Activated CD8-positive, alpha-beta T cell treated with anti-CD3 and anti-CD28 coated beads for 36 hours (primary cell): ENCODE results near the gene LOXL3. TPM values are rescaled to one million over a fixed set of nuclear protein-coding genes. Genes with fewer than 3 reads are reported as not detected.

Source experiments
- ATAC-seq: fragments of 200-7000 bp; cut with Tn5 transposase; one replicate; pipeline ENCODE4 v1.10.0; 2021; ENCODE audit warnings: mild to moderate bottlenecking, moderate library complexity
- CTCF ChIA-PET: fragments of 350-600 bp; sonication (Branson Sonifier 250); formaldehyde crosslinking; loops from one replicate; lab custom pipeline; 2021; ENCODE audit warnings: antibody characterized with exemption; lab: Charles Lee
- POLR2A ChIA-PET: fragments of 350-600 bp; sonication (Branson Sonifier 250); formaldehyde crosslinking; loops from one replicate; lab custom pipeline; 2021; ENCODE audit warnings: antibody characterized with exemption; lab: Charles Lee
- DNase-seq: peaks from one replicate; pipeline ENCODE4 v3.0.0-alpha.2; 2020
- H3K27ac Mint-ChIP-seq: one replicate; pipeline ENCODE4 v1.8.0; 2021; ENCODE audit warnings: mild to moderate bottlenecking, mixed read lengths
- H3K27me3 Mint-ChIP-seq: one replicate; pipeline ENCODE4 v1.8.0; 2021; ENCODE audit warnings: mixed read lengths
- H3K36me3 Mint-ChIP-seq: one replicate; pipeline ENCODE4 v1.8.0; 2021; ENCODE audit warnings: low read depth, mixed read lengths
- H3K4me1 Mint-ChIP-seq: one replicate; pipeline ENCODE4 v1.8.0; 2021; ENCODE audit warnings: low read depth, mixed read lengths
- H3K4me3 Mint-ChIP-seq: one replicate; pipeline ENCODE4 v1.8.0; 2021; ENCODE audit warnings: mild to moderate bottlenecking, moderate library complexity, mixed read lengths
- H3K9me3 Mint-ChIP-seq: one replicate; pipeline ENCODE4 v1.8.0; 2021; ENCODE audit warnings: mixed read lengths
- intact Hi-C: fragments of 100-400 bp; cut with micrococcal nuclease; formaldehyde crosslinking; loops from one replicate; pipeline ENCODE4 v1.10.0; 2022
- total RNA-seq, 2 experiments: library from RNA; stranded (reverse); gene quantifications; one replicate each; pipeline ENCODE4 v1.2.3, GENCODE V29; 2021
- TF ChIP-seq, protein P1 (sequence below): fragments of 200-600 bp; IDR thresholded peaks from one replicate; pipeline ENCODE4 v1.8.0; 2022; ENCODE audit warnings: antibody characterized with exemption, mild to moderate bottlenecking

The LOXL3 gene
- total RNA-seq, 2 experiments from 2014 or later: 0.38 to 0.60 TPM

DNA sequence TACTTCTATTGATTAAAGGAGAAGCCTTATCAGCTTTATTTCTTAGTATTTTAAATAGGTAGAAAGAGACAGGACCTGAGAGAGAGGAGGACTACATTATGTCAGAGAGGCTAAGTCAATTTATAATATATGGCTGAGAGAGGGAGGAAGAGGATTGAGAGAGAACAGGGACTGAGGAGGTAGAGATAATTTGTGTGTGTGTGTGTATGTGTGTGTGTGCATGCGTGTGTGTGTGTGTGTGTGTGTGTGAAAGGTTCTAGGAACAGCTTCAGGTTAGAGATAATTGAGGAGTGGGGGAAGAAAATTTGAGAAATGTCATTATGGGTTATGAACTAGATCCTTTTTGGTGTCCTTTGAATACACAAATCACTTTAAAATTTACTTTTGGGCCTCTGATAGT lies 15.9 kb upstream of the LOXL3 start:
- DNase-seq (no peak), ATAC-seq (no peak)
- Mint-ChIP-seq H3K27me3 (peaks cover 3% of the 10 kb centered on the region), H3K36me3 (peaks cover 2% of the 10 kb centered on the region), H3K4me3 (no peak overlapping the region), H3K9me3 (no peaks in the 10 kb centered on the region), H3K4me1 (peaks cover 45% of the 10 kb centered on the region), H3K27ac (no peak overlapping the region)
- POLR2A ChIA-PET: interaction anchor here (1.3 to 2.0 kb wide), 2 partner anchors 10 to 14 kb away, joined by 3 to 5 read pairs; no protein-coding TSS in a partner anchor
- TF ChIP-seq, protein P1, sequence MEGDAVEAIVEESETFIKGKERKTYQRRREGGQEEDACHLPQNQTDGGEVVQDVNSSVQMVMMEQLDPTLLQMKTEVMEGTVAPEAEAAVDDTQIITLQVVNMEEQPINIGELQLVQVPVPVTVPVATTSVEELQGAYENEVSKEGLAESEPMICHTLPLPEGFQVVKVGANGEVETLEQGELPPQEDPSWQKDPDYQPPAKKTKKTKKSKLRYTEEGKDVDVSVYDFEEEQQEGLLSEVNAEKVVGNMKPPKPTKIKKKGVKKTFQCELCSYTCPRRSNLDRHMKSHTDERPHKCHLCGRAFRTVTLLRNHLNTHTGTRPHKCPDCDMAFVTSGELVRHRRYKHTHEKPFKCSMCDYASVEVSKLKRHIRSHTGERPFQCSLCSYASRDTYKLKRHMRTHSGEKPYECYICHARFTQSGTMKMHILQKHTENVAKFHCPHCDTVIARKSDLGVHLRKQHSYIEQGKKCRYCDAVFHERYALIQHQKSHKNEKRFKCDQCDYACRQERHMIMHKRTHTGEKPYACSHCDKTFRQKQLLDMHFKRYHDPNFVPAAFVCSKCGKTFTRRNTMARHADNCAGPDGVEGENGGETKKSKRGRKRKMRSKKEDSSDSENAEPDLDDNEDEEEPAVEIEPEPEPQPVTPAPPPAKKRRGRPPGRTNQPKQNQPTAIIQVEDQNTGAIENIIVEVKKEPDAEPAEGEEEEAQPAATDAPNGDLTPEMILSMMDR: no peak
- intact Hi-C loops: no loop called here
- CTCF ChIA-PET: interaction anchor here (3.1 kb wide), 1 partner anchor 17 kb away, joined by 10 read pairs; no protein-coding TSS in a partner anchor

DNA sequence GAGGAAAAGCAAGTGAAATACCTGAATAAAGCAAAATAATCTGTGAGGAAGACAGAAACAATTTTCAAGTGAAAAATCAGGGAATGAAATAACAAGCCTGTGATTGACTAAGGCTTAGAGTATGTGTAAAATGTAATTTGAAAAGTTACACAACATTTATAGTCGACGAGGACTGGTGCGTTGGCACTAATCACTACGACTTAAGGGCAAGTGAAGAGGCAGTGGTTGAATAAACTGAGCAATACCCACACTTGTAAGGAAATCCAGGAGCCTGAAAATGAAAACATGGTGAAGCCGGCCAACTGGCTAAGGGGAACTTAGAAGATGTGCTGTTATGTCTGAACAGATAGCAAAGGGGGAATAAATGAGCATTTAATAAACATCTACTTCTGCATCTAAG lies 14.1 kb upstream of the LOXL3 start:
- ATAC-seq (no peak), DNase-seq (no peak)
- H3K27me3 Mint-ChIP-seq: peaks cover 10% of the 10 kb centered on the region
- no peaks in the 10 kb centered on the region for H3K36me3 Mint-ChIP-seq
- TF ChIP-seq, protein P1: no peak
- H3K4me3 Mint-ChIP-seq: no peak overlapping the region
- no peak overlapping the region for H3K27ac Mint-ChIP-seq
- peaks cover 32% of the 10 kb centered on the region for H3K4me1 Mint-ChIP-seq
- intact Hi-C loops: no loop called here
- CTCF ChIA-PET: interaction anchor here (1.1 to 2.9 kb wide), 5 partner anchors 19 to 176 kb away, joined by 3 to 15 read pairs (median 4); partner anchors contain the start of genes CCDC142 and TTC31
- no peaks in the 10 kb centered on the region for H3K9me3 Mint-ChIP-seq
- POLR2A ChIA-PET: interaction anchor here (0.7 to 2.3 kb wide), 4 partner anchors 11 to 113 kb away, joined by 3 to 11 read pairs (median 6); partner anchors contain the start of genes DOK1, INO80B and LOXL3

DNA sequence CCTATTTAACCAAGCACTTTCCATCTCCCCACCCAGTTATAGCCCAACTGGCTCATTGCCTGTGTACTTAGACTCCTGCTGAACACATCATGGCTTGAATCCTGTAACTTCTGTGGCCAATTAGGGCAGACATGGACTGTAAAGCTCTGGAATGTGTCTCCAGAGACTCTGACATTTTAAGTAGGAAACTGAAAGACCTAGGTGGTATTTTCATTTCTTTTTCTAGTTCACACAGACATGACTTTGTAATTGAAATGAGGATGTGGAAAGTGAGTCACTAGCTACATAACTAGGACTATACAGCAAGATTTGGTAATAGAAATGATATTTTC lies 13.0 kb upstream of the LOXL3 start:
- Mint-ChIP-seq H3K4me3 (peak overlapping the region; percentile 22), H3K4me1 (peaks cover 30% of the 10 kb centered on the region)

DNA sequence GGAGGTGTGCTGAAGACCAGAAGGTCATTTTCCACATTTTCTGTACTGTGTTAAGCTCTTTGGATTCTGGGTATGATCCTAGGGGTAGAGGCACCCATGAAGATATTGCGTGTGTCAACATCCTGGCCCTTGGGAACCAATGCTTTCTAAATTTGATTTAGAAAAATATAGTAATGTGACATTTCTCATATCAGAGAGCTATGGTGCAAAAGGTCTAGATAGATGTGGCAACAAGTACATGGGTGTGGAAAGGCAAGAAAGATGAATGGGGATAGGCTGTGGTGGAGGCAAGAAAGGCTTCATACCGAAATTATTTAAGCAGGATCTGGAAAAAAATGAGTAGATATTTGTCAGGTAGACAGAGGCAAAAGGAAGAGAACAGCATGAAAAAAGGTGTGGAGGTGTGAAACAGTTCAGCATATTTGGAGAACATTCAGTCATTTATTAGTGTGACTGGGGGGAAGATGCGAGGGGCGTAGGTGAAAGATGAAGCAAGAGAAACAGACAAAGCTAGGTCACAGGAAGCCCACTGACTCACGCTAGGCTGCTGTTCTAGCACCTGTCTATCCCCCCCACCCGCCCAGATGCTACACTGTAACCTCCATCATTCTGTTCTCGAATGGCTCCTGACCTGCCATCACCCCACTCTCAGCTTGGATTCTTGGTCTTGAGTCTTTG lies 12.5 kb upstream of the LOXL3 start:
- H3K9me3 Mint-ChIP-seq: no peaks in the 10 kb centered on the region
- H3K36me3 Mint-ChIP-seq: no peaks in the 10 kb centered on the region
- peak; percentile 52 for ATAC-seq
- H3K4me3 Mint-ChIP-seq: peak overlapping the region; percentile 22
- POLR2A ChIA-PET: interaction anchor here (0.7 to 2.3 kb wide), 7 partner anchors 9 to 94 kb away, joined by 3 to 11 read pairs (median 4); partner anchors contain the start of genes DOK1, LOXL3, MRPL53 and TLX2
- H3K27me3 Mint-ChIP-seq: peaks cover 21% of the 10 kb centered on the region
- peak; percentile 51 for DNase-seq
- TF ChIP-seq, protein P1: no peak
- intact Hi-C loops: no loop called here
- CTCF ChIA-PET: interaction anchor here (0.8 to 2.9 kb wide), 6 partner anchors 11 to 34 kb away, joined by 3 to 15 read pairs (median 4); no protein-coding TSS in a partner anchor
- H3K4me1 Mint-ChIP-seq: peaks cover 30% of the 10 kb centered on the region
- peak overlapping the region; percentile 82 for H3K27ac Mint-ChIP-seq

More for the DNA sequence above, 13.0 kb upstream of the LOXL3 start:
- TF ChIP-seq, protein P1: no peak
- ChIA-PET POLR2A (interaction anchor here (0.7 to 2.3 kb wide), 8 partner anchors 10 to 94 kb away, joined by 3 to 11 read pairs (median 4); partner anchors contain the start of genes DOK1, LOXL3, MRPL53 and TLX2), CTCF (interaction anchor here (0.8 to 2.9 kb wide), 9 partner anchors 10 to 175 kb away, joined by 3 to 15 read pairs (median 3); partner anchors contain the start of genes CCDC142 and TTC31)
- H3K9me3 Mint-ChIP-seq: no peaks in the 10 kb centered on the region
- H3K27me3 Mint-ChIP-seq: peaks cover 16% of the 10 kb centered on the region
- intact Hi-C loops: no loop called here
- DNase-seq (no peak), ATAC-seq (peak; percentile 64)
- peak overlapping the region; percentile 82 for H3K27ac Mint-ChIP-seq
- H3K36me3 Mint-ChIP-seq: no peaks in the 10 kb centered on the region
